ENCODE measurements around the gene BCAS3.

Gene BCAS3

DNA sequence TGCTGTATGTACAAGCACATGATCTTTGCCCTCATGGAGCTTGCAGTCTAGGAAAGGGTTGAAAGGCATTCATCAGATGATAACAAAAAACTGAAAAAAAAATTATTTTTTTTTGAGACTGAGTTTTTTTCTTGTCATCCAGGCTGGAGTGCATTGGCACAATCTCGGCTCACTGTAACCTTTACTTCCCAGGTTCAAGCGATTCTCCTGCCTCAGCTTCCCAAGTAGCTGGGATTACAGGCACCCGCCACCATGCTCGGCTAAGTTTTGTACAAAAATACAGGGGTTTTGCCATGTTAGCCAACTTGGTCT lies 38.7 kb upstream of the BCAS3 start:
- no peak for DNase-seq (ENCODE audit: low spot score)
- CTCF ChIA-PET, result interaction anchor here (0.5 to 1.4 kb wide), 10 partner anchors 13 to 1994 kb away, joined by 3 to 9 read pairs (median 3); no protein-coding TSS in a partner anchor
- POLR2A ChIA-PET (ENCODE audit: low non-redundant PET), result interaction anchor here (0.6 kb wide), 1 partner anchor 37 kb away, joined by 3 read pairs; no protein-coding TSS in a partner anchor
- H3K27ac ChIP-seq, result no peak overlapping the region
- TF ChIP-seq, protein P1, sequence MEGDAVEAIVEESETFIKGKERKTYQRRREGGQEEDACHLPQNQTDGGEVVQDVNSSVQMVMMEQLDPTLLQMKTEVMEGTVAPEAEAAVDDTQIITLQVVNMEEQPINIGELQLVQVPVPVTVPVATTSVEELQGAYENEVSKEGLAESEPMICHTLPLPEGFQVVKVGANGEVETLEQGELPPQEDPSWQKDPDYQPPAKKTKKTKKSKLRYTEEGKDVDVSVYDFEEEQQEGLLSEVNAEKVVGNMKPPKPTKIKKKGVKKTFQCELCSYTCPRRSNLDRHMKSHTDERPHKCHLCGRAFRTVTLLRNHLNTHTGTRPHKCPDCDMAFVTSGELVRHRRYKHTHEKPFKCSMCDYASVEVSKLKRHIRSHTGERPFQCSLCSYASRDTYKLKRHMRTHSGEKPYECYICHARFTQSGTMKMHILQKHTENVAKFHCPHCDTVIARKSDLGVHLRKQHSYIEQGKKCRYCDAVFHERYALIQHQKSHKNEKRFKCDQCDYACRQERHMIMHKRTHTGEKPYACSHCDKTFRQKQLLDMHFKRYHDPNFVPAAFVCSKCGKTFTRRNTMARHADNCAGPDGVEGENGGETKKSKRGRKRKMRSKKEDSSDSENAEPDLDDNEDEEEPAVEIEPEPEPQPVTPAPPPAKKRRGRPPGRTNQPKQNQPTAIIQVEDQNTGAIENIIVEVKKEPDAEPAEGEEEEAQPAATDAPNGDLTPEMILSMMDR (conservative IDR thresholded peaks at IDR 0.05; ENCODE audit: low read depth), result peak; percentile 52

DNA sequence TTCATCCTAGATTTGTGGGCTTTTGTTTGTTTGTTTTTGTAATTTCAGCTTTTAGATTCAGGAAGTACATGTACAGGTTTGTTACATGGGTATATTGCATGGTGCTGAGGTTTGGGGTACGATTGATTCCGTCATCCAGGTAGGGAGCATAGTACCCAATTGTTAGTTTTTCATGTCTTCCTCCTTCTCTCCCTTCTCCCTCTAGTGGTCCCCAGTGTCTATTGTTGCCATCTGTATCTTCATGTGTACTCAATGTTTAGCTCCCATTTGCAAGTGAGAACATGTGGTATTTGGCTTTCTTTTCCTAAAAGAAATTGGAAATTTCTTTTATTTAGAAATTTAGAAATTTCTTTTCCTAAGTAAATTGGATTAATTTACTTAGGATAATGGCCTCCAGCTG lies 37.1 kb upstream of the BCAS3 start:
- POLR2A ChIA-PET (ENCODE audit: low non-redundant PET), result no interaction called here
- no peak overlapping the region for H3K27ac ChIP-seq
- TF ChIP-seq, protein P1 (conservative IDR thresholded peaks at IDR 0.05; ENCODE audit: low read depth), result peak; percentile 28
- no peak for DNase-seq (ENCODE audit: low spot score)
- CTCF ChIA-PET, result interaction anchor here (0.7 to 1.6 kb wide), 3 partner anchors 10 to 965 kb away, joined by 3 to 10 read pairs (median 8); no protein-coding TSS in a partner anchor

DNA sequence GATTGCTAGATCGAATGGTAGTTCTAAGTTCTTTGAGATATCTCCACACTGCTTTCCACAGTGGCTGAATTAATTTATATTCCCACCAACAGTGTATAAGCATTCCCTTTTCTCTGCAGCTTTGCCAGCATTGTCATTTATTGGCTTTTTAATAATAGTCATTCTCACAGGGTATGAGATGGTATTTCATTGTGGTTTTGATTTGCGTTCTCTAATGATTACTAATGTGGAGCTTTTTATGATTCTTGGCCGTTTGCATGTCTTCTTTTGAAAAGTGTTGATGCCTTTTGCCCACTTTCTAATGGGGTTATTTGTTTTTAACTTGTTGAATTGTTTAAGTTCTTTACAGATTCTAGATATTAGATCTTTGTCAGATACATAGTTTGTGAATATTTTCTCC lies 36.5 kb upstream of the BCAS3 start:
- ChIA-PET CTCF (interaction anchor here (0.9 to 1.6 kb wide), 2 partner anchors 9 to 202 kb away, joined by 3 to 10 read pairs; no protein-coding TSS in a partner anchor), POLR2A (ENCODE audit: low non-redundant PET) (no interaction called here)
- TF ChIP-seq, protein P1 (conservative IDR thresholded peaks at IDR 0.05; ENCODE audit: low read depth), result no peak
- H3K27ac ChIP-seq, result no peak overlapping the region
- DNase-seq (ENCODE audit: low spot score), result no peak

DNA sequence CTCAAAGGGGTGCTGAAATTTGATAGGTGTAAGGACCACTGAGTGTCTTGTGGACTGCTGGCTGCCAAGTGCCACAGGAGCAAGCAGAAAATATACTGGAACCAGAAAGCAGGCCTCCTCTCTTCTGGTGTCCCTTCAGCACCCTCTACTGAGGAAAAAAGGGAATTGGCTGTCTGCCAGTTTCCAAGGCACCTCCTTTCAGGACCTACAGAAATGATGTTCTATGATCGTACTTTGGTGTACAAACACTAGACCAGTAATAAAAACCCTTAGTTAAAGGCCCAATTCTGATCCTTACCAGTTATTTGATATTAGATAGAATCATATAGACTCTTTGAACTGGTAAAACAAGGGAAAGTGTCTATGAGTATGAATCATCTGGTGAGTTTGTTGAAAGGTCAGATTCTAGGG lies 35.8 kb upstream of the BCAS3 start:
- peak; percentile 46 for DNase-seq (ENCODE audit: low spot score)
- H3K27ac ChIP-seq, result no peak overlapping the region
- ChIA-PET CTCF (no interaction called here), POLR2A (ENCODE audit: low non-redundant PET) (no interaction called here)
- TF ChIP-seq, protein P1 (conservative IDR thresholded peaks at IDR 0.05; ENCODE audit: low read depth), result peak; percentile 27

DNA sequence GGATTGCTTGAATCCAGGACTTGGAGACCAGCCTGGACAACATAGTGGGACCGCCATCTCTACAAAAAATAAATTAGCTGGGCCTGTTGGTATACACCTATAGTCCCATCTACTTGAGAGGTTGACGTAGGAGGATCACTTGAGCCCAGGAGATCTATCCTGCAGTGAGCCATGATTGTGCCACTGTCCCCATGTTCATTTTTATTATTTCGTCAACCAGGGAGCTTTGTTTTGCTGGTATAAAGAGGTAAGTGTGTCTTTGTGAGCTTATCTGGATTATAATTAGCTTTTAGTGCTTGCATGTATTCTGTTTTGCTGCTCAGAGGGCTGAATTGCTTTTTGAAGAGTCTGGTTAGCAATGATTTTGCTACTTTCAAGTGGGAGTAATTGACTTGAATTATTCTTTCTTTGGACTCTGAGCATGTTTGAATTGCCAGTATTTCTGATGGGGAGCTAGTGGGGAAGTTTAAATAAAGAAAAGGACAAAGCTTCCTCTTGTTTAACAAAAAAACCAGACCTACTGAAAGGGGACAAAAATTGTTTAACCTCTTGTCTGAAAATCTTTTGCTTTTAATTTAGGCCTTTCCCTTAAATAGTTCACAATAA lies 31.6 kb upstream of the BCAS3 start:
- ChIA-PET POLR2A (ENCODE audit: low non-redundant PET) (no interaction called here), CTCF (interaction anchor here (0.6 kb wide), 1 partner anchor 930 kb away, joined by 3 read pairs; no protein-coding TSS in a partner anchor)
- TF ChIP-seq, protein P1 (conservative IDR thresholded peaks at IDR 0.05; ENCODE audit: low read depth), result no peak
- DNase-seq (ENCODE audit: low spot score), result no peak
- no peak overlapping the region for H3K27ac ChIP-seq

DNA sequence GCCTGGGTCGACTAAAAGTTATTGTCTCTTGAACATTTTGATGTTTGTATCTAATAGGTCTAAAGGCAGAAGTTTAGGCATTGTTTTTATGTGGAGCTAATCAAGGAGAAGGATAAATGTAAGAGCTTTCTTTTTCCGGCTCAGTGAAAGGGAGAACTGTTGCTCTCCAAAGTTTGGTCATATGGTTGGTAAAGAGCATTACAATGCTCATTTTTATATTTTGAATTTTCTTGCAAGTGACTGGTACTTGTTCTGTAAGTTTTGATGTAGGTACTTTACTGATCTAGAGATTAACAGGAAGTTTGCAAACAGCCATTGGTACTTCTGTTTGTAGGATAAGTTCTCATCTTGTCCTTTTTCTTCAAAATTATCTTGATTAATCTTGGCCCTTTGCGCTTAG lies 30.9 kb upstream of the BCAS3 start:
- TF ChIP-seq, protein P1 (conservative IDR thresholded peaks at IDR 0.05; ENCODE audit: low read depth), result no peak
- no peak overlapping the region for H3K27ac ChIP-seq
- no peak for DNase-seq (ENCODE audit: low spot score)
- ChIA-PET CTCF (no interaction called here), POLR2A (ENCODE audit: low non-redundant PET) (no interaction called here)

Measured in RWPE1 (cell line).